ENCODE data around the gene MIGA2. TPM values are rescaled to one million over a fixed set of nuclear protein-coding genes. Genes with fewer than 3 reads are reported as not detected.

Gene MIGA2
- total and polyA plus RNA-seq, 4 donors: 8.0 to 42.6 (median 16.9) TPM

GRCh38 chr9:129081388-129081904 is 45.0 kb downstream of the MIGA2 start:
- DNase-seq (ENCODE audit: low spot score): no peak
- TF ChIP-seq CTCF (IDR thresholded peaks at IDR 0.05; ENCODE audit: low read depth, low read length, missing input control) (no peak), HNF4A (conservative IDR thresholded peaks at IDR 0.05) (peak in 1 of 2 donors; percentile 17)
- Histone ChIP-seq H3K27ac (ENCODE audit: low read depth in 1 of 2, low read length in 2 of 2) (peak overlapping the region; percentile 67 to 75), H3K36me3 (ENCODE audit: control insufficient read depth in 4 of 4, insufficient read depth in 3 of 4, low read depth in 1 of 4, low read length in 3 of 4) (peaks cover 2 to 16% (median 6%) of the 10 kb centered on the region in 4 donors), H3K9ac (ENCODE audit: low read depth in 1 of 2, low read length in 2 of 2) (peak overlapping the region; percentile 47 to 48), H3K4me1 (ENCODE audit: control insufficient read depth in 4 of 4, insufficient read depth in 4 of 4, low read length in 3 of 4) (peaks cover 15 to 70% (median 62%) of the 10 kb centered on the region in 4 donors), H3K4me3 (ENCODE audit: low read depth in 1 of 3, low read length in 3 of 3) (peak overlapping the region; percentile 66 to 87 (median 84)), H3K9me3 (ENCODE audit: control insufficient read depth in 4 of 4, low read length in 3 of 4) (no peaks in the 10 kb centered on the region), H3K27me3 (ENCODE audit: control insufficient read depth in 4 of 4, insufficient read depth in 4 of 4, low read length in 3 of 4) (no peaks in the 10 kb centered on the region)
- WGBS: 3% methylated on average over 30 of the region's 30 CpGs

DNA sequence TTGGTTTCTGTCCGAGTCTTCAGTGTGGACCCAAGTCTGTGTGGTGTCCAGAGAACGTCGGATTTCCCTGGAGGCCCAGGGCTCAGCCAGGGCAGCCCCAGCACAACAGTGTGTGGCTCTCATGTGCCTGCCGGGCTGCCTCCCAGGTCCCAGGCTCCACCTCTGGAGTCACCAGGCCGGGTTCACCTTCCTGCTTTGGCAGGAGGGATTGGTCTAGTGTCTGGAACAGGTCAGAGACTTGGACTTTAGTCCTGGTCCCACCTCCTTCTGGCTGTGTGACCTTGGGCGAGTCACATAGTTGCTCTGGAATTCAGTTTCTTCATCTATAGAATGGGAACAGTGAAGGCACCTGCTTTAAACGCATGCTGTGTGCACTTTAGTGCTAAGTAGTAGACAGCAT is 47.7 kb downstream of the MIGA2 start:
- H3K27ac ChIP-seq (ENCODE audit: low read depth in 1 of 2, low read length in 2 of 2): no peak overlapping the region
- 49% methylated on average over 7 of the region's 7 CpGs for WGBS
- peak; percentile 57 to 75 for TF ChIP-seq RXRA (IDR thresholded peaks at IDR 0.05)
- peak in 1 of 2 donors; percentile 13 for TF ChIP-seq RAD21 (IDR thresholded peaks at IDR 0.05)
- no peak for TF ChIP-seq EGR1 (IDR thresholded peaks at IDR 0.05; ENCODE audit: low read depth in 2 of 2)
- TF ChIP-seq HNF4G (IDR thresholded peaks at IDR 0.05): peak; percentile 52
- peak; percentile 33 for TF ChIP-seq SP1 (IDR thresholded peaks at IDR 0.05)
- no peak for TF ChIP-seq MAX (IDR thresholded peaks at IDR 0.05)
- TF ChIP-seq GABPA (IDR thresholded peaks at IDR 0.05 in 1 of 2, conservative IDR thresholded peaks at IDR 0.05 in 1 of 2): no peak
- peak; percentile 82 to 86 for TF ChIP-seq HNF4A (conservative IDR thresholded peaks at IDR 0.05)
- no peak for TF ChIP-seq FOXA1 (IDR thresholded peaks at IDR 0.05)
- DNase-seq (ENCODE audit: low spot score): no peak
- no peaks in the 10 kb centered on the region for H3K9me3 ChIP-seq (ENCODE audit: control insufficient read depth in 4 of 4, low read length in 3 of 4)
- peaks cover 15 to 70% (median 60%) of the 10 kb centered on the region in 4 donors for H3K4me1 ChIP-seq (ENCODE audit: control insufficient read depth in 4 of 4, insufficient read depth in 4 of 4, low read length in 3 of 4)
- H3K9ac ChIP-seq (ENCODE audit: low read depth in 1 of 2, low read length in 2 of 2): no peak overlapping the region
- H3K4me3 ChIP-seq (ENCODE audit: low read depth in 1 of 3, low read length in 3 of 3): no peak overlapping the region
- H3K36me3 ChIP-seq (ENCODE audit: control insufficient read depth in 4 of 4, insufficient read depth in 3 of 4, low read depth in 1 of 4, low read length in 3 of 4): peaks cover 6 to 21% (median 7%) of the 10 kb centered on the region in 4 donors
- H3K27me3 ChIP-seq (ENCODE audit: control insufficient read depth in 4 of 4, insufficient read depth in 4 of 4, low read length in 3 of 4): no peaks in the 10 kb centered on the region

DNA sequence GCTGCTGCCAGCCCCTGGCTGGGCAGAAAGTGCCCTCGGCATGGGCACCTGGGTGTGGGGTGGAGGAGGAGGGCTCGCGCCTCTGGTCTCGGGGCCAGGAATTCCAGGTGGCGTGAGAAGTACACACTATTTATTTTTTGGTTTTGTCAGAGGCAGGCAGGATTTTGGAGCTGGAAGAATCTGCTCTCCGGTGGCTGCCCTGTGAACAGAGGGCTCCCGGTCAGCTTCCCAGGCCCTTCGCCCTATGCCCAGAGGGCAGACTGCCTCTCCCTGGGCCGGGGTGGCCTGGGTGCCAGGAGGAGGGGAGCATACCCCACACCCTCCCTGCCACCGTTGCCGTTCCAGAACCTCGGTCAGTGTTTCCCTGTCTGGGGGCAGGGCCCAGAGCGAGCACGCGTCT is 52.8 kb downstream of the MIGA2 start:
- Histone ChIP-seq H3K4me3 (ENCODE audit: low read depth in 1 of 3, low read length in 3 of 3) (no peak overlapping the region), H3K4me1 (ENCODE audit: control insufficient read depth in 4 of 4, insufficient read depth in 4 of 4, low read length in 3 of 4) (peaks cover 9 to 43% (median 30%) of the 10 kb centered on the region in 4 donors), H3K9me3 (ENCODE audit: control insufficient read depth in 4 of 4, low read length in 3 of 4) (no peaks in the 10 kb centered on the region), H3K36me3 (ENCODE audit: control insufficient read depth in 4 of 4, insufficient read depth in 3 of 4, low read depth in 1 of 4, low read length in 3 of 4) (peaks cover 6 to 21% (median 7%) of the 10 kb centered on the region in 4 donors), H3K27ac (ENCODE audit: low read depth in 1 of 2, low read length in 2 of 2) (peak overlapping the region; percentile 82 to 91), H3K9ac (ENCODE audit: low read depth in 1 of 2, low read length in 2 of 2) (peak overlapping the region in 1 of 2 donors; percentile 66), H3K27me3 (ENCODE audit: control insufficient read depth in 4 of 4, insufficient read depth in 4 of 4, low read length in 3 of 4) (no peaks in the 10 kb centered on the region)
- DNase-seq (ENCODE audit: low spot score): no peak
- WGBS: 32% methylated on average over 15 of the region's 15 CpGs
- TF ChIP-seq ZBTB33 (IDR thresholded peaks at IDR 0.05): no peak
- peak; percentile 97 for TF ChIP-seq HNF4G (IDR thresholded peaks at IDR 0.05)
- TF ChIP-seq GABPA (IDR thresholded peaks at IDR 0.05 in 1 of 2, conservative IDR thresholded peaks at IDR 0.05 in 1 of 2): peak in 1 of 2 donors; percentile 20
- peak; percentile 52 to 71 for TF ChIP-seq RAD21 (IDR thresholded peaks at IDR 0.05)
- TF ChIP-seq HNF4A (conservative IDR thresholded peaks at IDR 0.05): peak; percentile 98
- TF ChIP-seq ATF3 (IDR thresholded peaks at IDR 0.05): no peak
- TF ChIP-seq FOXA2 (IDR thresholded peaks at IDR 0.05): no peak
- peak; percentile 94 for TF ChIP-seq SP1 (IDR thresholded peaks at IDR 0.05)
- peak; percentile 34 for TF ChIP-seq FOXA1 (IDR thresholded peaks at IDR 0.05)
- TF ChIP-seq EGR1 (IDR thresholded peaks at IDR 0.05; ENCODE audit: low read depth in 2 of 2): peak in 1 of 2 donors; percentile 18
- TF ChIP-seq YY1 (IDR thresholded peaks at IDR 0.05): peak; percentile 63
- TF ChIP-seq CTCF (IDR thresholded peaks at IDR 0.05; ENCODE audit: low read depth, low read length, missing input control): no peak
- TF ChIP-seq REST (IDR thresholded peaks at IDR 0.05): peak; percentile 72
- TF ChIP-seq RXRA (IDR thresholded peaks at IDR 0.05): peak; percentile 93 to 94
- TF ChIP-seq NR2F2 (IDR thresholded peaks at IDR 0.05): peak; percentile 48
